Stimulated activated CD8-positive, alpha-beta memory T cell treated with anti-CD3 and anti-CD28 coated beads, Interleukin-2, amount 100 ng/mL, for 48 hours (primary cell): Measurements from ENCODE around the gene ORM1.
A peak's percentile ranks its signal among the peaks of the same experiment; 100 is the strongest.

Experiments
- DNase-seq, 2 donors: peaks; one replicate each; pipeline ENCODE4 v3.0.0-alpha.2; 2020; ENCODE audit warnings: low read depth in 2 of 2

The ORM1 gene

DNA sequence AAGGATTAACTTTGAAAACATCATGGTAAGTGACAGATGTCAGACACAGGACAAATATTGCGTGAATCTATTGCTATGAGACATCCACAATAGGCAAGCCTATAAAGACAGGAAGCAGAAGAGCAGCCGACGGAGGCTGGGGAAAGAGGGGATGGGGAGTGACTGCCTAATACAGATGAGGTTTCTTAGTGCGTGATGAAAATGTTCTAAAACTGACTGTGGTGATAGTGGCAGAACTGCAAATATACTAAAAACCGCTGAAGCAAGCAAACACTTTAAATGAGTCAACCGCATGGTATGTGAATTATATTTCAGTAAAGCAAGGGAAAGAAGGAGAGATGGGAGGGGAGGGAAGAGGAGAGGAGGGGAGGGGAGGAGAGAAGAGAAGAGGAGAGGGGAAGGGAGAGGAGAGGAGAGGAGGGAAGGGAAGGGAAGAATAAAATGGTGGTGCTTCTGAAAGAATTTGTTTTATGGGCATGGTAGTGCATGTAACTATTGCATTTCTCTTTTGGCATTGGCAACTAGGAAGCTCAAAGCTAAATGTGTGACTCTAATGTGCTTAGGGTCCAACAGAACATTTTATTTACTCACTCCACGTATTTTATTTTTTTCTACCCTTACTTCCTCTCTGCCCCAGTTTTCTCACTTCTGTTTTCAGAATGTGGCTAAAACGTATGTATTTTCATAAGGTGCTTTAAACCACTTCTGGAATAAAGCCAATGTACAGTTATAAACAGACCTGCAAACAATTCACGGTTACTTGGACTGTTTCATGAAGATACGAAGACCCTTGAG lies 43.6 kb downstream of the ORM1 start:
- no peak for DNase-seq

- DNase-seq, result no peak
These were observed 44.5 kb downstream of the ORM1 start for GRCh38 chr9:114367366-114367765.

- DNase-seq, result no peak
These were observed 45.1 kb downstream of the ORM1 start for GRCh38 chr9:114367772-114368569.

DNA sequence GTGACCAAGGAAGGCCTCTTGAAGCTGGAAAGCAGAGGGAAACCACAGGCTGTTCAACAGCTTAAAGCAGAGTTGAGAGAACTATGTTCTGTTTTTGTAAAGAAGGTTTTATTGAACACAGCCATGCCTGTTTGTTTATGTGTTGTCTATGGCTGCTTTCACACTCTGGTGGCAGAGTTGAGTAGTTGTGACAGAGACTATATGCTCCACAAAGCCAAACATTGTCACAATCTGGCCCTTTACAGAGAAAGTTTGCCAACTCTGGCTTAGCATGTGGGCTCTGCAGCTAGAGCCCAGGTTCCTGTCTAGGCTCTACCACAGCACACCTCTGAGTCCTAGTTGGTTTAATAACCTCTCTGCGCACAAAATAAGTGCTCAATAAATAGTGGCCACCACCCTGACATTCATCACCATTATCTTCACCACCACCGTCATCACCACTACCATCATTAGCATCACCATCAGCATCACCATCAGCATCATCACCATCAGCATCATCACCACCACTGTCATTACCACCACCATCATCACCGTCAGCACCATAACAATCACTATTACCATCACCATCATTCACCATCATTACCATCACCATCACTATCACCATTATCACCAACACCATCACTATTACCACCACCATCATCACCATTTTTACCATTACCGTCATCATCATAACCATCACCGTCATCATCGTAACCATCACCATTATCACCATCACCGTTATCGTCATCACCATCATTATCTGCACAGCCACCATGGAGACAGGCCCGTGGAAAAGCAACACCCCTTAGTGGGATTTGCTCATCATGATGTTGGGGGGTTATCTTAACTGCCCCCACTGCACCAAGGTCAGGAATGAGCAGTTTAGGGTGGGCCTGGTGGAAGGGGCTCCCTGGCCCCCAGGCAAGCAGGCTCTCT lies 46.6 kb downstream of the ORM1 start:
- no peak for DNase-seq

DNA sequence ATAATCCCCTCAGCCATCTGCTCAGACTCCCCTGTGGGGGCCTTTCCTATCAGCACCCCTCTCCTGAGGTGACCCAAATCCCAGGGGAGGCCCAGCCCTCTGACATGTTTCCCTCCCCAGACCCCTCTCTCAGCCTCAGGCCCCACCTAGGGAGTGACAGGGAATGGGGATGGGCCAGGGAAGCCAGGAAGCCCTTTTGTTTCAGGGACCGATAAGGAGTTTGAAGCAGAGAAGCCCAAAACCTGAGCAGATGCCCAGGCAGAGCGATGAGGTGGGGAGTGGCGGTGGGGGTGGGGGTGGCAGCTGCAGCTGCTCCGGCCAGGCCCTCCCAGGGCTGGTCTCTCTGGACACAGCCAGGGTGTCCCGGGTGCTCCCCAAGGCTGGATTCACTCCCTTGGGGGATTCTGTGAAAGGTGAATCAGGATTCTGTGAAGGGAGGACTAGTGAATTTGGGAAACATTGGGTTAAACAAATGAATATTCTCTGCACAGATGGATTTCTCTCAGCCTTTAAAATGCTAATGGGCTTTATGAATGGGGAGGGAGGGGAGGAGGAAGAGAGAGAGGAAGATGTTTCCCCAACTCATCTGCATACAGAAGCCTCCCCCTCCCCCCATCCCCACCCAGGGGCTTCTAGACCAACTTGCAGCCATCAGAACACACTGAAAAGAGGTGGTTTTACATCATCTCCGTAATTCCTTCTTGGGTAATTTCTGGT lies 47.5 kb downstream of the ORM1 start:
- no peak for DNase-seq

GRCh38 chr9:114370968-114371320 lies 48.0 kb downstream of the ORM1 start:
- no peak for DNase-seq

DNA sequence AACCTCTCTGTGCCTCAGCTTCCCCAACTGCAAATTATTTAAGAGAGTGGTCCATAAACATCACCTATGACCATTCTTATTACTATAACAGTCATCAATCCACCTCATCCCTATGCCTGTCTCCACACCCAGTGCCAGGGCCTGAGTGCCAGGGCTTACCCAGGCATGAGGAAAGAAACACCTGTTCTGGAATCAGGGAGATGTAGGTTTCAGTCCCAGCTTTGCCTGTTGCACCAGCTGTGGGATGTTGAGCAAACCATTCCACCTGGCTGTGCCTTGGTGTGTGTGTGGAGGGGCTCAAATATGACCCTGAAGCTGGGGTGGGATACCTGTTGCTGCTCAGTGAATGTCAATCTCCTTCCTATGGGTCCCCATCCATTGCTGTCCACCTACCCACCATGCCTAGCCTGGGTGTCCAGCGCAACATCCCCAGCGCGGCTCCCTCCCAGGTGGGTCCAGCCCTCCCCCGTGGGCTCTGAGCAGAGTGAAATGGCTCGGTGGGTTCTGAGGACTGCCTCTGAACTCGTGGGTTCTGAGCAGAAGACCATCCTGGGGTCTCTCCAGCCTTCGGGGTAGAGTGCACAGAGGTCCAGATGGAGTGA lies 48.5 kb downstream of the ORM1 start:
- no peak for DNase-seq

DNA sequence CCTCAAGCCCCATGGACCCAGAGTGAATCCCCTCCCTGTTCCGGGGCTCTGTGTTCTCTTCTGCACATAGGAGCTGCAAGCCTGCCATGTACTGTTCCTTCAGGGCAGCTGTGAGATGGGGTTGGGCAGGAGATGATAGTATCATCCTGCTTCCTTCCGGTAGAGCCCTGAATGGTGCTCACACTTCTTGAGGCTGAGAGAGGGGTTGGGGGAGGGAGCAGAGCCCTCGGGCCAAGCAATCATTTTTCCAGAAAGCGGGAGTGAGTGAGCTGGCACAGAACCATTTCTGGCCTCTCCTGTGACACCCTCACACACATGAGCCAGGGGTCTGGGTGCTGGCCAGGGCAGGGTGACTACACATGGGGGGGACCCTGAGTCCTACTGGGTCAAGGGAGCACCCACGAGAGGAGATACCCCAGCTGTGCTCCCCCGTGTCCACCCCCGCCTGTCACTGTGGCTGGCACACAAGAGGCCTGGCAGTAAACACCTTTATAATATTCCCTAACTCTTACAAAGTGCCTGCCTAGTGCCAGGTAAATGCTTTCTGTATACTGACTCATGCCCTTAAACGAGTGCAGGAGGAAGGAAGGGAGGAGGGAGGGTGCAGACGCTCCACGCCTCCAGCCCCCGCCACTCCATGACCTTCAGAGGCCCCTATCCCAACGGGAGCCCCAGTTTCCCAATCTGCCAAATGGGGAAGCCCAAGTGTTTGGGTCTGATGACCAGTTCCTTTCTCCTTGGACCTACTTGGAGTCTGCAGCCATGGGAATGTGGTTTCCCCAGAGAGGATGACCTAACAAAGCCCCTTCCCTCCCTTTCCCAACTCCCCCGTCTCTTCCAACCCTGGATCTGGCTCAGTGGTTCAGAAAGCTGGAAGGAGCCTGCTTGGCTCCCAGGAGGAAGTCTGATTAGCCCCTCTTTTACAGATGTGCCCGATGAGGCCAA lies 49.3 kb downstream of the ORM1 start:
- no peak for DNase-seq

DNA sequence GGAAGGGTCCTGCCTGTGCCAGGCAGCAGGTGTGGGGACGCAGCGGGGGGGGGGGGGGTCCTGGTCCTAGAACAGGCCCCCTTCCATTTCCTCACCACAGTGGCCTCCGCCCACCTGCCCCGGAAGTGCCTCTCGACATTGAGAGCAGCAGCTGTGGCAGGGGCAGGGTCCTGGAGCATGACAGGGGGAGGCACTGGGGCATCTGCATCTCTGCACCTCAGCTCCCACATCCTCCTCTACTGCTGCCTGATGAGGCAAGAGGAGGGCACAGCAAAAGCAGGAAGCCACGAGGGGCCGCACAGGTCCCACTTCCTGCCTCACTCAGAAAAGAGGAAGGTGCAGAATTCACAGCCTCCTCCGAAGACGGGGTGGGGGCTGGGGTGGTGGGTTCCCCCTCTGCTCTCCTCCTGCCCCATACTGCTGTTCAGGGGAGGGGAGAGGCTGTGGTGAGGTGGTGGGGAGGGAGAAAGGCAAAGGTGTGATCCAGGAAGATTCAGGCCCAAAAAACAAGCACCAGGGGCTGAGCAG lies 50.1 kb downstream of the ORM1 start:
- DNase-seq, result peak; percentile 63 to 75

DNA sequence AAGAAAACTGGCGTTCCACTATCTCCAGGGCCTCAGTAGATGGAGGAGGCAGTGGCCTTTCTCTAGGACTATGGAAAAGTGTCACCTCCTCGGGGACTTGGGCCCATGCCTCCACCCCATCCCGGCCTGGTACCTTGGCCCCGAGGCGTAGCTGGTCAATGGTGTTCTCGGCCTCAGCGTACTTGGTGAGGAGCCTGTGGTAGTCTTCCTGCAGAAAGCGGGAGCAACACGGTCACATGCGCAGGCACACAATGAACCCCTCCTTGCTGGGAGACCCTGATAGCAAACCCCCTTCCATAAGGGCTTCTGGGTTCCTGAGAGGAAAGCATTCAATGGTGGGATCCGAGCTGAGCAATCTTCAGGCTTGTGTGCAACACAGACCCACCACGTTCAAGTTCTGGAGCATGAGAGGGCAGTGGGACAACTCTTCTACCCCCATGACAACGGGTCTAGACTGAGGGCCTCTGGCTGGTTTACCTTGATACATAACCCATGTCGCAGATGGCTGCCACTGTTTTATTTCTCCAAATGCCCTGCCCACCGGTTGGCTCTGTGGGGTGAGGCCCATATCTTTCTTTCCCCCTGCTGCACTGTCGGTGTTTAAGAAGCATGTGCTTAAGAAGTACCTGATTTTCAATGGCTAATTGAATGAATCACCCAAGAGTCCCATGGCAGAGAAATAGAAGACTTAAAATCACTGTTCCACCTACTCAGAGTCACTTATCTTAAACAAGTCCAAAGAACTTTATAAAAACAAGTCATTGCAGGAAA lies 51.2 kb downstream of the ORM1 start:
- no peak for DNase-seq

DNA sequence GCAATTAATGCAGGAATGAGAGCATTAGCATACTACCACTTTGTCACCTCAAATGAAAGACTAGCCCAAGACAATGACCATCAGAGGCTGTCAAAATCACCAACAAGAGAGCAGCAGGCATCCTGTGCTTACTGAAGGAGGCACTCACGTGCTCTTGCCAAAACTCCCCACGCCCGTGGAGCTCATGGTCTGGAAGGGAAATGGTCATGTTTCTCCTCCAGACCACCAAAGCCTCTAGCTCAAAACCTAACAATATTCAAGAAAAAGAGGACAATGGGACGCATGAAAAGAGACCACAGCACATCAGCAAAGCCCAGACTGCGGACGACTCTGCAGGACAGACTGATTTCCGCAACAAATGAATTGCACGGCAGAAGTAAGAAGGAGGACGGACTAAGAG lies 52.0 kb downstream of the ORM1 start:
- DNase-seq, result no peak

DNA sequence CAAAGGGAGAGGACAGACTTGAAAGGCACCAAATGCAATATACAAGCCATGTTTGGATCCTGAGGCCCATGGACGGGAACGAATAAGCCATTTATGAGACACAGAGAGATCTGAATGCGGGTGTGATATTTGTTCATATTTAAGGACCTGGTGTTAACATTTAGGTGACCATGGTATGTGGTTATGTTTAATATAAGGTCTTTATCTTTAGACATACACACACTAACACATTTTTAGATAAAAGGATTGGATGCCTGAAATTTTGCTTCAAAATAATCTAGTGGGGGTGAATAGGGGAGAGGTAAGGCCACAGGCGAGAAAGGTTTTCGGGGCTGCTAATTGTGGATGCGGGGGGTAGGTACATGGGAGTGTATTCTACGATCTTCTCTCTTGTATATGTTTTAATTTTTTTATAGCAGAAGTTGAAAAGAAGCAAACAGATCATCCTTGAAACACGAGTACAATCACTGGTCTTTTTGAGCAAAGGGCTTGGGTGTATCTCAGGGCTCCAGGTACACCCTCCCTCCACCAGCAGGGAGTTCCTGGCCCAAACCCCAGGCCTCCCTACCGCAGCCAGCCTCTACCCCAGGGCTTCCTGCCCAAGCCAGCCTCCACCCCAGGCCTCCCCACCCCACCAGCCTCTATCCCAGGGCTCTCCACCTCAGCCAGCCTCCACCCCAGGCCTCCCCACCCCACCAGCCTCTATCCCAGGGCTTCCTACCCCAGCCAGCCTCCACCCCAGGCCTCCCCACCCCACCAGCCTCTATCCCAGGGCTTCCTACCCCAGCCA lies 52.7 kb downstream of the ORM1 start:
- no peak for DNase-seq
